ENCODE measurements around the gene TSSK6. TPM values are rescaled to one million over a fixed set of nuclear protein-coding genes. Genes with fewer than 3 reads are reported as not detected.

The TSSK6 gene
- total and polyA plus RNA-seq, 10 of the 15 experiments (the other 5 are each of a cell fraction or from before 2014, with no cell fraction given): 0.06 to 3.6 (median 0.98) TPM; not detected in 2

DNA sequence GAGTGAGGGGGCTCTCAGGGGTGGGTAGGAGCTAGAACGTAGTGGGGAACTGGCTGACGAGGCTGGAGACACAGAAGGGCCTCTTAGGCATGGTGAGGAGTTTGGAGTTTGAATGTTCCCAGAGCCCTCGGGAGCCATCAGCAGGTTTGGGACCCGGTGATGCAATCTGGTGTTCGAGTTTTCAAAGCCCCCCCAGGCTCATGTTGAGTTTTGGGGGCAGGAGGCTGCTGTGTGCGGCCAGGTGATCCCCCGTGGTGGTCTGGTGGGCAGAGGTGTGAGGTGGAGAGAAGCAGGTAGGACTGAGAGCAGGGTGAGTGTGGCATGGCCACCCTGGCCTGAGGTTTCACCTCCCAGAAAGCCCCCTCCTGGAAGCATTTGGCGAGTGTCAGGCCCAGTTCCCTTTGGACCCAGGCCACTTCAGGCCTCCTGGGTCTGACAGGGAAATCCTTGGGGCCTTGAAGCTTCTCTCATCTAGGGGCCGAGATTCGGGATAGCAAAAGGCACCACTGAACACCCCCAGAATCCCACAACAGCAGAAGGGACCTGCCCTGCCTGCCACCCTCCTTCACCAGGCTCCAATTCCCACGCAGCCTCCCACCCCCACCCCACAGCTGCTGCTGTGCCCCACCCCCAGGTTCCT is 14.6 kb upstream of the TSSK6 start:
- no peaks in the 10 kb centered on the region for H3K27me3 ChIP-seq (replicated peaks in 1 of 2; ENCODE audit: control insufficient read depth in 2 of 2, insufficient read depth in 2 of 2, low read length in 1 of 2)
- ChIA-PET RAD21 (ENCODE audit: unreplicated experiment) (interaction anchor here (0.6 to 1.2 kb wide), 4 partner anchors 9 to 217 kb away, joined by 3 to 5 read pairs (median 4); partner anchors contain the start of gene GMIP), CTCF (interaction anchor here (0.9 to 3.6 kb wide), 2 partner anchors 114 to 429 kb away, joined by 4 to 38 read pairs; partner anchors contain the start of gene GMIP), POLR2A (interaction anchor here (0.6 to 1.5 kb wide), 4 partner anchors 17 to 90 kb away, joined by 3 to 4 read pairs (median 4); no protein-coding TSS in a partner anchor), SMC1A (ENCODE audit: uncharacterized antibody, unreplicated experiment) (no interaction called here)
- no peak for TF ChIP-seq TBL1XR1 (IDR thresholded peaks at IDR 0.05; ENCODE audit: low read depth, low read length)
- TF ChIP-seq POLR2A (IDR thresholded peaks at IDR 0.05; ENCODE audit: low read depth, low read length): peak; percentile 56
- H2AFZ ChIP-seq (ENCODE audit: control insufficient read depth, low read depth, low read length): no peak overlapping the region
- intact Hi-C loops (cut with micrococcal nuclease; ENCODE audit: unreplicated experiment) (no loop called here), in situ Hi-C loops (cut with MboI) (loop anchor here (5.0 to 25.0 kb wide), 7 partner anchors 112 to 1507 kb away; partner anchors contain the start of genes GMIP, ZNF66 and ZNF737)
- no peak for ATAC-seq
- no peaks in the 10 kb centered on the region for H3K9me3 ChIP-seq (replicated peaks; ENCODE audit: control insufficient read depth, insufficient read depth, low read length)
- BruUV-seq (replicated peaks): no TSS peak
- no peak overlapping the region for H3K9ac ChIP-seq (ENCODE audit: control insufficient read depth, insufficient read depth, low read length)
- peaks cover 6% of the 10 kb centered on the region for H3K79me2 ChIP-seq (ENCODE audit: control insufficient read depth, insufficient read depth, low read length)
- H4K20me1 ChIP-seq (ENCODE audit: control insufficient read depth, insufficient read depth): no peaks in the 10 kb centered on the region
- no peak overlapping the region for H3K4me2 ChIP-seq (ENCODE audit: control insufficient read depth, insufficient read depth)
- no peak for FAIRE-seq
- no peak overlapping the region for H3K27ac ChIP-seq (ENCODE audit: control insufficient read depth, insufficient read depth)
- peaks cover 19% of the 10 kb centered on the region for H3K4me1 ChIP-seq (ENCODE audit: control insufficient read depth, insufficient read depth, low read length)
- peaks cover 3 to 23% of the 10 kb centered on the region in 2 experiments for H3K36me3 ChIP-seq (ENCODE audit: control insufficient read depth in 2 of 2, insufficient read depth in 2 of 2, low read length in 1 of 2)
- DNase-seq (ENCODE audit: low read depth, low spot score): no peak
- WGBS (ENCODE audit: insufficient coverage, insufficient replicate concordance, low lambda C conversion rate, missing lambda C conversion rate): 52% methylated on average over 11 of the region's 11 CpGs
- H3K4me3 ChIP-seq: no peak overlapping the region

DNA sequence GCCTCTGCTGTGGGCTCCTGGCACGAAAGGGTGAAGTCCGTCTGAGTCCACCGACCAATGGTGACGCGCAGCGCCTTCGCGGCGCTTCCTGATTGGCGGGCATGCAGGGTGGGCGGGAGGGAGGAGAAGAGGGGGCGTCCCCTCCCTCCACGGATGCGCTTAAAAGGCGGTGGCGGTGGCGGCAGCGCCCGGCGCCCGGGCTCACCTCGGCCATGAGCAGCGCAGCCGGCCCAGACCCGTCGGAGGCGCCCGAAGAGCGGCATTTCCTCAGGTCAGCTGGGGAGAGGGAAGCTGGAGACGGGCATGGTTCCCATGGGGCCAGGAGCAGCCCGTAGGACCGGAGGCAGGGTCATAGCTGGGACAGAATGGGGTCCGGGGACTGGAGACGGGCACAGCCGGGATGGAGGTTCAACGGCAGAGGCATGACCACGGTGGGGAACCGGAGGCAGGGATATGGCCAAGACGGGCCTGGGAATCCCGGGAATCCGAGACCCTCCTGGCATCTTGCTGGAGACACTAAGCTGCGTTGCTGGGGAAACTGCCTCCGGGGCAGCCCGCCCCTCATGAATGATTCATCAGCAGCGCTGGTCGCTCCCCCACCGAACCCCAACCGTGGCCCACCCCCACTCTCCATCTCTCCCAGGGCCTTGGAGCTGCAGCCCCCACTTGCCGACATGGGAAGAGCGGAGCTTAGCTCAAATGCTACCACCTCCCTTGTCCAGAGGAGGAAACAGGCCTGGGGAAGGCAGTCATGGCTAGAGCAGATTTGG is 13.6 kb upstream of the TSSK6 start, which contains the start of gene YJEFN3:
Gene YJEFN3 (plus strand): TSS at position 191 of the 770 bp plus-strand sequence. CDS start 22 bp downstream, at position 213.
- no TSS peak for BruUV-seq (replicated peaks)
- 95% methylated on average over 32 of the region's 50 CpGs for WGBS (ENCODE audit: insufficient coverage, insufficient replicate concordance, low lambda C conversion rate, missing lambda C conversion rate)
- H3K4me3 ChIP-seq: no peak within 1 kb of the TSS
- H4K20me1 ChIP-seq (ENCODE audit: control insufficient read depth, insufficient read depth): no peaks in the 10 kb centered on the region
- FAIRE-seq: no peak
- H2AFZ ChIP-seq (ENCODE audit: control insufficient read depth, low read depth, low read length): no peak within 1 kb of the TSS
- in situ Hi-C loops (cut with MboI): loop anchor here (5.0 to 25.0 kb wide), 7 partner anchors 113 to 1508 kb away; partner anchors contain the start of genes GMIP, ZNF66 and ZNF737
- ChIA-PET POLR2A (interaction anchor here (0.6 kb wide), 1 partner anchor 40 kb away, joined by 3 read pairs; no protein-coding TSS in a partner anchor), RAD21 (ENCODE audit: unreplicated experiment) (interaction anchor here (0.6 to 1.2 kb wide), 3 partner anchors 38 to 218 kb away, joined by 3 to 4 read pairs (median 3); partner anchors contain the start of gene GMIP), SMC1A (ENCODE audit: uncharacterized antibody, unreplicated experiment) (no interaction called here), CTCF (interaction anchor here (0.9 kb wide), 1 partner anchor 430 kb away, joined by 4 read pairs; no protein-coding TSS in a partner anchor)
- H3K79me2 ChIP-seq (ENCODE audit: control insufficient read depth, insufficient read depth, low read length): peaks cover 13% of the 10 kb centered on the region
- H3K27ac ChIP-seq (ENCODE audit: control insufficient read depth, insufficient read depth): no peak within 1 kb of the TSS
- no peaks in the 10 kb centered on the region for H3K9me3 ChIP-seq (replicated peaks; ENCODE audit: control insufficient read depth, insufficient read depth, low read length)
- H3K4me2 ChIP-seq (ENCODE audit: control insufficient read depth, insufficient read depth): no peak within 1 kb of the TSS
- no peaks in the 10 kb centered on the region for H3K27me3 ChIP-seq (replicated peaks in 1 of 2; ENCODE audit: control insufficient read depth in 2 of 2, insufficient read depth in 2 of 2, low read length in 1 of 2)
- TF ChIP-seq PAX5 (IDR thresholded peaks at IDR 0.05; ENCODE audit: borderline replicate concordance, low read depth, low read length) (no peak), HDAC2 (IDR thresholded peaks at IDR 0.05) (no peak), POLR2A (IDR thresholded peaks at IDR 0.05; ENCODE audit: low read depth, low read length) (0 out of 2 replicates have a peak, but pooled peaks have one; percentile 2)
- intact Hi-C loops (cut with micrococcal nuclease; ENCODE audit: unreplicated experiment): no loop called here
- H3K9ac ChIP-seq (ENCODE audit: control insufficient read depth, insufficient read depth, low read length): no peak within 1 kb of the TSS
- H3K36me3 ChIP-seq (ENCODE audit: control insufficient read depth in 2 of 2, insufficient read depth in 2 of 2, low read length in 1 of 2): peaks cover 7 to 23% of the 10 kb centered on the region in 2 experiments
- no peak for ATAC-seq
- H3K4me1 ChIP-seq (ENCODE audit: control insufficient read depth, insufficient read depth, low read length): peaks cover 29% of the 10 kb centered on the region
- DNase-seq (ENCODE audit: low read depth, low spot score): no peak

Measured in GM12878 (cell line).